PC-9 (cell line): ENCODE data around the gene DUOXA1. TPM values are rescaled to one million over a fixed set of nuclear protein-coding genes. Genes with fewer than 3 reads are reported as not detected.

Source experiments
- BruUV-seq: library from RNA; stranded (reverse); fragments of 400-500 nt; replicated peaks from 2 replicates; lab custom pipeline; 2021; lab: Mats Ljungman, UMichigan
- CTCF ChIA-PET: fragments of 300-600 bp; sonication (Branson Sonifier 250); formaldehyde crosslinking; loops from one replicate; lab custom pipeline; 2022; ENCODE audit warnings: antibody characterized with exemption; lab: Charles Lee
- POLR2A ChIA-PET: fragments of 300-600 bp; sonication (Branson Sonifier 250); formaldehyde crosslinking; loops from one replicate; lab custom pipeline; 2022; ENCODE audit warnings: antibody characterized with exemption; ENCODE audit not compliant: unreplicated experiment; lab: Charles Lee
- DNase-seq, 2 experiments: peaks; one replicate each; pipeline versions ENCODE4 v3.0.0 to v3.0.0-alpha.2; 2015 to 2022; ENCODE audit warnings: mixed read lengths in 1 of 2
- H2AFZ ChIP-seq: fragments of 200-600 bp; sonication (generic); 2 replicates; pipeline ENCODE4 v1.8.1; 2017; ENCODE audit warnings: antibody characterized with exemption
- H3F3A ChIP-seq: fragments of 200-600 bp; sonication (generic); 2 replicates; pipeline ENCODE4 v1.8.1; 2017; ENCODE audit warnings: antibody characterized with exemption, mild to moderate bottlenecking, low read depth; ENCODE audit not compliant: insufficient read depth
- H3K27ac ChIP-seq: fragments of 200-600 bp; sonication (generic); 2 replicates; pipeline ENCODE4 v1.6.1; 2016; ENCODE audit warnings: mixed run types
- H3K27me3 ChIP-seq: fragments of 200-600 bp; sonication (generic); 2 replicates; pipeline ENCODE4 v1.6.1; 2016; ENCODE audit warnings: low read depth, mixed run types; ENCODE audit not compliant: insufficient read depth
- H3K36me3 ChIP-seq: fragments of 200-600 bp; sonication (generic); 2 replicates; pipeline ENCODE4 v1.6.1; 2016; ENCODE audit warnings: low read depth, mixed run types
- H3K4me1 ChIP-seq: fragments of 200-600 bp; sonication (generic); replicated peaks from 2 replicates; pipeline ENCODE4 v1.6.1; 2016; ENCODE audit warnings: mixed run types; ENCODE audit not compliant: insufficient read depth
- H3K4me2 ChIP-seq: fragments of 200-600 bp; sonication (generic); 2 replicates; pipeline ENCODE4 v1.6.1; 2017; ENCODE audit warnings: mixed run types
- H3K4me3 ChIP-seq: fragments of 200-600 bp; sonication (generic); 2 replicates; pipeline ENCODE4 v1.6.1; 2016; ENCODE audit warnings: mixed run types
- H3K79me2 ChIP-seq: fragments of 200-600 bp; sonication (generic); 2 replicates; pipeline ENCODE4 v1.6.1; 2017; ENCODE audit warnings: low read depth, mixed run types
- H3K9me2 ChIP-seq: fragments of 200-600 bp; sonication (generic); 2 replicates; pipeline ENCODE4 v1.8.1; 2017; ENCODE audit warnings: mild to moderate bottlenecking; ENCODE audit not compliant: insufficient read depth
- H3K9me3 ChIP-seq: fragments of 200-600 bp; sonication (generic); 2 replicates; pipeline ENCODE4 v1.8.1; 2016; ENCODE audit warnings: low read depth; ENCODE audit not compliant: insufficient read depth
- H4K20me1 ChIP-seq: fragments of 200-600 bp; sonication (generic); 2 replicates; pipeline ENCODE4 v1.8.1; 2017; ENCODE audit not compliant: insufficient read depth
- EZH2 ChIP-seq: fragments of 200-600 bp; sonication (generic); IDR thresholded peaks from 2 replicates; pipeline ENCODE4 v1.8.0; 2017; ENCODE audit warnings: antibody characterized with exemption, low read depth
- intact Hi-C: fragments of 100-400 bp; cut with micrococcal nuclease; formaldehyde crosslinking; loops from one replicate; pipeline ENCODE4 v1.10.0; 2022; ENCODE audit not compliant: unreplicated experiment
- total RNA-seq: library from RNA; stranded (reverse); gene quantifications from 2 replicates; pipeline ENCODE4 v1.2.3, GENCODE V29; 2021
- TF ChIP-seq, protein P1 (sequence below): fragments of 200-600 bp; sonication (generic); conservative IDR thresholded peaks from 2 replicates; pipeline ENCODE4 v1.6.1; 2017; ENCODE audit warnings: mixed run types, antibody characterized with exemption, mild to moderate bottlenecking, moderate library complexity

The DUOXA1 gene
- total RNA-seq, 1 experiment from 2014 or later: 0.33 TPM

DNA sequence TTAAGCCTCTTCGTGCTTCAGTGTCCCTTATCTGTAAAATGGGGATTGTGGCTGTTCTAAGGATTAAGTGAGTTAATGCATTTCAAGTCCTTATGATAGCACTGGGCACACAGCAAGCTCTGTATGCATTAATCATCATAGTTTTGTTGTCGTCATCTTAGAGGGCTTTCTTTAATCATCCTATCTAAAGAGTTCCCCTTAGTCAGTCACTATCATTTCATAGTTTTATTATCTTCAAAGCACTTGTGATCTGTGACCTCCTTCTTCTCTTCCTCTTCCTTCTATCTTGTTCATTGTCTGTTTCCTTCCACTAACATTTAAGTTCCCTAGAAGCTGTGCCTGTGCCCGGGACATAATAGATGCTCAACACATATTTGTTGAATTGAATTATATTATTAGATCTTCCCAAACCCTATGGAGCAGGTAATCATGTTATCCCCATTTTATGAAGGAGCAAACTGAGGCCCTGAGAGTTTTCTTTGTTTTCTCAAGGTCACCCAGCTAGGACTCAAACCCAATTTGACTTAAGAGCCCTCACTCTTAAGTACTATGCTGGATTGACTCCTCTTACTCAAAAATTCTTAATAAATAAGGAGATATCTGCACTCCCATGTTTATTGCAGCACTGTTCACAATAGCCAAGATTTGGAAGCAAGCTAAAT lies 39.8 kb downstream of the DUOXA1 start:
- ChIA-PET CTCF (interaction anchor here (0.6 kb wide), 1 partner anchor 31 kb away, joined by 4 read pairs; no protein-coding TSS in a partner anchor), POLR2A (no interaction called here)
- no peaks in the 10 kb centered on the region for H3K9me3 ChIP-seq
- peaks cover 3% of the 10 kb centered on the region; the same call in 1 of the 2 replicates for H3K27me3 ChIP-seq
- H3K36me3 ChIP-seq: no peaks in the 10 kb centered on the region
- no peaks in the 10 kb centered on the region for H4K20me1 ChIP-seq
- no peak overlapping the region for H3K4me2 ChIP-seq
- H3F3A ChIP-seq: no peaks in the 10 kb centered on the region
- H3K79me2 ChIP-seq: no peaks in the 10 kb centered on the region
- no peak overlapping the region for H2AFZ ChIP-seq
- H3K9me2 ChIP-seq: no peaks in the 10 kb centered on the region
- no peak overlapping the region for H3K4me3 ChIP-seq
- no peak overlapping the region for H3K27ac ChIP-seq
- TF ChIP-seq, protein P1, sequence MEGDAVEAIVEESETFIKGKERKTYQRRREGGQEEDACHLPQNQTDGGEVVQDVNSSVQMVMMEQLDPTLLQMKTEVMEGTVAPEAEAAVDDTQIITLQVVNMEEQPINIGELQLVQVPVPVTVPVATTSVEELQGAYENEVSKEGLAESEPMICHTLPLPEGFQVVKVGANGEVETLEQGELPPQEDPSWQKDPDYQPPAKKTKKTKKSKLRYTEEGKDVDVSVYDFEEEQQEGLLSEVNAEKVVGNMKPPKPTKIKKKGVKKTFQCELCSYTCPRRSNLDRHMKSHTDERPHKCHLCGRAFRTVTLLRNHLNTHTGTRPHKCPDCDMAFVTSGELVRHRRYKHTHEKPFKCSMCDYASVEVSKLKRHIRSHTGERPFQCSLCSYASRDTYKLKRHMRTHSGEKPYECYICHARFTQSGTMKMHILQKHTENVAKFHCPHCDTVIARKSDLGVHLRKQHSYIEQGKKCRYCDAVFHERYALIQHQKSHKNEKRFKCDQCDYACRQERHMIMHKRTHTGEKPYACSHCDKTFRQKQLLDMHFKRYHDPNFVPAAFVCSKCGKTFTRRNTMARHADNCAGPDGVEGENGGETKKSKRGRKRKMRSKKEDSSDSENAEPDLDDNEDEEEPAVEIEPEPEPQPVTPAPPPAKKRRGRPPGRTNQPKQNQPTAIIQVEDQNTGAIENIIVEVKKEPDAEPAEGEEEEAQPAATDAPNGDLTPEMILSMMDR: no peak
- TF ChIP-seq EZH2: no peak
- intact Hi-C loops: no loop called here
- no TSS peak for BruUV-seq
- no peaks in the 10 kb centered on the region for H3K4me1 ChIP-seq
- DNase-seq: no peak

DNA sequence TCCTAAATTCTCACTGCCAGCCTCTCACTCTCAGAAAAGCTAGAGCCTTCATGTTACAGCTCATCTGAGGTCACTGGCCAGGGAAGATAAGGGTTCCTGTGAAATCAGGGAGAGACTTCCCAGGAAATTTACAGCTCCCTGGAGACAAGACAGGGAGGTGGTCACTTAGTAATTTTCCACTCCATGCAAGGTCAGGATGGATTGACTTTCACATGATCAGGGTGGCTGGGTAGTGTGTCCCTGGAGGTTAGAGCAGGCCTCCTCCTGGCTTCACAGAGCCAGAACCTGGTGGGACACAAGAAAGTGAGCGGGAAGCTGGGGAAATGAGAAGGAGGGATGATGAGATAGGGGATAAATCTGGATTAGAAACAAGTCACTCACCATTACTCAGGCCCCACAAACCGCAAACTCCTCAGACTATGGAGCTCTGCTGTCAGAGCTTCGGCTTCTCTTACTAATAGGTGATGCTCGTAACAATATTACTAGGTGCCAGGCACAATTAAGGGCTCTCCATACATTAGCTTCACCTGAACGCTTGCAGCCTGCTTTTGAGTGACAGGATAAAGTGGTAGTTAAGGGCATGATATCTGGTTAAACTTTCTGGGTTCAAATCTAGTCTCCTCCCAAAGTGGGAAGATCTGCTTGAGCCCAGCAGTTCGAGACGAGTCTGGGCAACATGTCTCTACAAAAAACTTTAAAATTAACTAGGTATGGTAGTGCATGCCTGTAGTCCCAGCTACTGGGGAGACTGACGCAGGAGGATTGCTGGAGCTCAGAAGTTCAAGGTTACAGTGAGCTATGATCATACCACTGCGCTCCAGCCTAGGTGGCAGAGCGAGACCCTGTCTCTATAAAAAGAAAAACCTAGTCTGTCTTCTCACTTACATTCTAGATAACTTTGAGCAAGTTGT lies 40.6 kb downstream of the DUOXA1 start:
- no peaks in the 10 kb centered on the region for H3K4me1 ChIP-seq
- H4K20me1 ChIP-seq: no peaks in the 10 kb centered on the region
- H2AFZ ChIP-seq: no peak overlapping the region
- H3F3A ChIP-seq: no peaks in the 10 kb centered on the region
- H3K27me3 ChIP-seq: peaks cover 3% of the 10 kb centered on the region; the same call in 1 of the 2 replicates
- no TSS peak for BruUV-seq
- no peak overlapping the region for H3K4me3 ChIP-seq
- no peaks in the 10 kb centered on the region for H3K9me3 ChIP-seq
- no peaks in the 10 kb centered on the region for H3K79me2 ChIP-seq
- no peak for DNase-seq
- H3K9me2 ChIP-seq: no peaks in the 10 kb centered on the region
- no peaks in the 10 kb centered on the region for H3K36me3 ChIP-seq
- ChIA-PET CTCF (interaction anchor here (0.6 kb wide), 1 partner anchor 32 kb away, joined by 4 read pairs; no protein-coding TSS in a partner anchor), POLR2A (no interaction called here)
- TF ChIP-seq EZH2: no peak
- TF ChIP-seq, protein P1: no peak
- intact Hi-C loops: no loop called here
- no peak overlapping the region for H3K27ac ChIP-seq
- no peak overlapping the region for H3K4me2 ChIP-seq

DNA sequence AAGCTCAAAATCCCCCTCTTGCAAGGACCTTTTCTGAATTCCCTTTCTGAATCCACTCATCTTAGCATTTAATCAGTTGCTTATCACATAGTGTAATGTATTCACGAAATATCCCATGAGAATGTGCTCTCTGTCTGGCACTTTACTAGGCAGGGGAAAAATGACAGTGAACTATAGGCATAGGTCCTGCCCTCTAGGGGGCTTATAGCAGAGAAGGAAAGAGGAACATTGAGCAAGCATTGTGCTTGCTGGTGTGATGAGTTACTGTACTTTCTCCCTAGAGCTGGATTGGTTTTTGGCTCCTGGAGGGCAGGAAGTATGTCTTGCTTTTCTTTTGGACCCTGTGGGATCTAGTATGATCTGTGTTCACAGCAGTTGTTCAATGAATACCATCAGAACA lies 42.2 kb downstream of the DUOXA1 start:
- TF ChIP-seq, protein P1: no peak
- no peak for TF ChIP-seq EZH2
- Histone ChIP-seq H3K4me3 (no peak overlapping the region), H3K27me3 (peaks cover 3% of the 10 kb centered on the region; the same call in 1 of the 2 replicates), H3K4me1 (no peaks in the 10 kb centered on the region), H3K9me3 (no peaks in the 10 kb centered on the region), H3K79me2 (no peaks in the 10 kb centered on the region), H3F3A (no peaks in the 10 kb centered on the region), H3K27ac (no peak overlapping the region), H2AFZ (no peak overlapping the region), H3K9me2 (no peaks in the 10 kb centered on the region), H3K36me3 (no peaks in the 10 kb centered on the region), H4K20me1 (no peaks in the 10 kb centered on the region), H3K4me2 (no peak overlapping the region)
- BruUV-seq: no TSS peak
- no peak for DNase-seq
- ChIA-PET CTCF (no interaction called here), POLR2A (no interaction called here)
- intact Hi-C loops: no loop called here
